GM19372 (cell line): Measurements from ENCODE around the gene OR10J5.

Source experiments
- ATAC-seq: cut with Tn5 transposase; IDR thresholded peaks from one replicate; pipeline ENCODE4 v1.9.1; 2021; ENCODE audit warnings: mild to moderate bottlenecking, low read depth, moderate library complexity; ENCODE audit not compliant: unreplicated experiment

OR10J5 gene

GRCh38 chr1:159492575-159493323, 43.1 kb downstream of the OR10J5 start:
- no peak for ATAC-seq
